Skeletal muscle cell (primary cell): Measurements from ENCODE around the gene DOCK8.

Experiments
- DNase-seq: peaks from one replicate; pipeline ENCODE4 v3.0.0-alpha.2; 2010; ENCODE audit warnings: low read depth
- H3K4me3 ChIP-seq: 2 replicates; pipeline ENCODE4 v1.5.1; 2011; ENCODE audit warnings: low read depth, mild to moderate bottlenecking, control low read depth, low read length, moderate library complexity

Gene DOCK8

GRCh38 chr9:505741-506059, 291.0 kb downstream of the DOCK8 start:
- no peak overlapping the region for H3K4me3 ChIP-seq
- DNase-seq = no peak

DNA sequence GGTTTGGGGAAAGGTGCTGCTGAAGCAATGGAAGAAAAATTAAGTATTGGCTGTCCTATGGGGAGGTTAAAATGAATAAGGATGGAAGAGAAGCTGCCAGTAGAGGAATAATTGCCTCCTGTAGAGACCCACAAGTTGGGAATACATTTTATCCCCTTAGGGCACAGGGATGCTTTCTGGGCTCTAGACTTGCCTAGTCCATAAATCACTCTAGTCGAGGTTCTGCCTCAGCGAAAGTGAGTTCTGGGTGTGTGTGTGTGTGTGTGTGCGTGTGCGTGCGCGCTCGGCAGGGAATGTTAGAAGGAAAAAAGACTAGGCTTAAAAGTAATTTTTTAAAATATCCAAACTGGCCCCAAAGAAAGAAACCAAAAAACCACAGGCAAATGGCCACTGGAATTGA, 291.6 kb downstream of the DOCK8 start:
- no peak overlapping the region for H3K4me3 ChIP-seq
- no peak for DNase-seq

GRCh38 chr9:511861-512260, 297.2 kb downstream of the DOCK8 start:
- H3K4me3 ChIP-seq = no peak overlapping the region
- no peak for DNase-seq

DNA sequence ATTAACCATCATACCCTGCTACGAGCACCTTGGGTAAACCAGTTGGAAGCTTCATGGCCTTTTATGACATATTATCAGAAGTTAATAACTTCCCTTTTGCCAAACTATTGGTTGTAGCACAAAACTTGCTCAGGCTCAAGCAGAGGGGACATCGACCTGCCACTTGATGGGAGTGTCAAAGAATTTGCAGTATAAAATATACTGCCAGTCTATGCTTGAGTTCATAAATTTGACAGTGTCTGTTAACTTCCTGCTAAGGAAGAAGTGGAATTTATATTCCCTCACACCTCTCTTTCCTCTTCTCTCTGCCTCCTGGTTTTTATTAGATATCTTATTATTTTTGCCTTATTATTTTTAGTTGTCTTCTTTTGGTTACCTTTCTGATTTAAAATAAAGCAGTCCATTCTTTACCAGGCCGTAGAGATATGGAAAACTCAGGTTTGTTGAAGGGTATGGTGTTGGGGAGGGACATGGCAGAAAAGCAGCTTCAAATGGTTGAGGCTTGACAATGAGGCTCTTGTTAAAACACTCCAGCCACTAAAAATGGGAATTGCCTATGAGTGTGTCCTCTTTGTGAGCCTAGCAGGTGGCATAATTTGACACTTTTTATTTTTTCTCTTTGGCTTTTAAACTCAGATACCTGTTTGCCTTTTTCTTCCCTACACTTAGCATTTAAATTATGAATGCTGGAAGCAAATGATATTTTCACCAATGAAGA, 298.0 kb downstream of the DOCK8 start:
- no peak overlapping the region for H3K4me3 ChIP-seq
- DNase-seq = no peak
